Measurements from ENCODE around the gene EPB41L2.
"Not testable (repeated sequence)": the region's sequence is repeated elsewhere in the genome, so short reads cannot be mapped to it uniquely, and the experiment has no call there.

The EPB41L2 gene

GRCh38 chr6:130943738-130944137 is 119.3 kb downstream of the EPB41L2 start:
- Histone ChIP-seq H4K20me1 (ENCODE audit: insufficient read depth) (no peaks in the 10 kb centered on the region), H3K79me2 (ENCODE audit: insufficient read depth, low read depth) (no peaks in the 10 kb centered on the region), H3K36me3 (ENCODE audit: insufficient read depth) (no peaks in the 10 kb centered on the region), H3K9ac (no peak overlapping the region), H3K27me3 (ENCODE audit: insufficient read depth, low read depth) (no peaks in the 10 kb centered on the region), H3K4me1 (ENCODE audit: low read depth, poor library complexity, severe bottlenecking) (no peaks in the 10 kb centered on the region), H3K27ac (no peak overlapping the region), H3K4me3 (IDR thresholded peaks at IDR 0.05; ENCODE audit: insufficient read depth, low read depth, low read length) (no peak overlapping the region), H2AFZ (ENCODE audit: low read depth) (no peak overlapping the region), H3K4me2 (no peak overlapping the region)
- no peak for TF ChIP-seq CTCF (conservative IDR thresholded peaks at IDR 0.05; ENCODE audit: low read depth, low read length)

GRCh38 chr6:130942752-130943151 is 120.3 kb downstream of the EPB41L2 start:
- H4K20me1 ChIP-seq (ENCODE audit: insufficient read depth); H3K36me3 ChIP-seq (ENCODE audit: insufficient read depth); H3K9ac ChIP-seq; H3K79me2 ChIP-seq (ENCODE audit: insufficient read depth, low read depth); H2AFZ ChIP-seq (ENCODE audit: low read depth); H3K4me1 ChIP-seq (ENCODE audit: low read depth, poor library complexity, severe bottlenecking); H3K27ac ChIP-seq; H3K4me2 ChIP-seq; H3K27me3 ChIP-seq (ENCODE audit: insufficient read depth, low read depth); H3K4me3 ChIP-seq (IDR thresholded peaks at IDR 0.05; ENCODE audit: insufficient read depth, low read depth, low read length): not testable (repeated sequence)

GRCh38 chr6:130937942-130938604 is 125.0 kb downstream of the EPB41L2 start:
- no peak overlapping the region for H3K27ac ChIP-seq
- H3K4me3 ChIP-seq (IDR thresholded peaks at IDR 0.05; ENCODE audit: insufficient read depth, low read depth, low read length), result no peak overlapping the region
- no peaks in the 10 kb centered on the region for H4K20me1 ChIP-seq (ENCODE audit: insufficient read depth)
- H3K9ac ChIP-seq, result no peak overlapping the region
- H3K36me3 ChIP-seq (ENCODE audit: insufficient read depth), result no peaks in the 10 kb centered on the region
- H3K27me3 ChIP-seq (ENCODE audit: insufficient read depth, low read depth), result no peaks in the 10 kb centered on the region
- no peak for TF ChIP-seq CTCF (conservative IDR thresholded peaks at IDR 0.05; ENCODE audit: low read depth, low read length)
- no peak overlapping the region for H2AFZ ChIP-seq (ENCODE audit: low read depth)
- no peaks in the 10 kb centered on the region for H3K79me2 ChIP-seq (ENCODE audit: insufficient read depth, low read depth)
- no peak overlapping the region for H3K4me2 ChIP-seq
- H3K4me1 ChIP-seq (ENCODE audit: low read depth, poor library complexity, severe bottlenecking), result no peaks in the 10 kb centered on the region

- Histone ChIP-seq H3K79me2 (ENCODE audit: insufficient read depth, low read depth) (no peaks in the 10 kb centered on the region), H2AFZ (ENCODE audit: low read depth) (no peak overlapping the region), H3K9ac (no peak overlapping the region), H3K36me3 (ENCODE audit: insufficient read depth) (no peaks in the 10 kb centered on the region), H3K4me1 (ENCODE audit: low read depth, poor library complexity, severe bottlenecking) (no peaks in the 10 kb centered on the region), H4K20me1 (ENCODE audit: insufficient read depth) (no peaks in the 10 kb centered on the region), H3K27ac (no peak overlapping the region), H3K4me3 (IDR thresholded peaks at IDR 0.05; ENCODE audit: insufficient read depth, low read depth, low read length) (no peak overlapping the region), H3K4me2 (no peak overlapping the region), H3K27me3 (ENCODE audit: insufficient read depth, low read depth) (no peaks in the 10 kb centered on the region)
- TF ChIP-seq CTCF (conservative IDR thresholded peaks at IDR 0.05; ENCODE audit: low read depth, low read length), result no peak
Observed at GRCh38 chr6:130936933-130937332, 126.1 kb downstream of the EPB41L2 start.

GRCh38 chr6:130935978-130936377 is 127.1 kb downstream of the EPB41L2 start:
- Histone ChIP-seq H3K4me1 (ENCODE audit: low read depth, poor library complexity, severe bottlenecking) (no peaks in the 10 kb centered on the region), H3K36me3 (ENCODE audit: insufficient read depth) (no peaks in the 10 kb centered on the region), H3K79me2 (ENCODE audit: insufficient read depth, low read depth) (no peaks in the 10 kb centered on the region), H3K27me3 (ENCODE audit: insufficient read depth, low read depth) (no peaks in the 10 kb centered on the region), H3K4me2 (no peak overlapping the region), H3K27ac (no peak overlapping the region), H4K20me1 (ENCODE audit: insufficient read depth) (no peaks in the 10 kb centered on the region), H3K9ac (no peak overlapping the region), H3K4me3 (IDR thresholded peaks at IDR 0.05; ENCODE audit: insufficient read depth, low read depth, low read length) (no peak overlapping the region), H2AFZ (ENCODE audit: low read depth) (no peak overlapping the region)
- no peak for TF ChIP-seq CTCF (conservative IDR thresholded peaks at IDR 0.05; ENCODE audit: low read depth, low read length)

Measured in KMS-11 (cell line).